Fibroblast of peridontal ligament (primary cell): Measurements from ENCODE around the gene CERK.

Experiments
- DNase-seq: peaks from one replicate; pipeline ENCODE4 v3.0.0-alpha.2; 2010; ENCODE audit errors: extremely low read depth

CERK gene

DNA sequence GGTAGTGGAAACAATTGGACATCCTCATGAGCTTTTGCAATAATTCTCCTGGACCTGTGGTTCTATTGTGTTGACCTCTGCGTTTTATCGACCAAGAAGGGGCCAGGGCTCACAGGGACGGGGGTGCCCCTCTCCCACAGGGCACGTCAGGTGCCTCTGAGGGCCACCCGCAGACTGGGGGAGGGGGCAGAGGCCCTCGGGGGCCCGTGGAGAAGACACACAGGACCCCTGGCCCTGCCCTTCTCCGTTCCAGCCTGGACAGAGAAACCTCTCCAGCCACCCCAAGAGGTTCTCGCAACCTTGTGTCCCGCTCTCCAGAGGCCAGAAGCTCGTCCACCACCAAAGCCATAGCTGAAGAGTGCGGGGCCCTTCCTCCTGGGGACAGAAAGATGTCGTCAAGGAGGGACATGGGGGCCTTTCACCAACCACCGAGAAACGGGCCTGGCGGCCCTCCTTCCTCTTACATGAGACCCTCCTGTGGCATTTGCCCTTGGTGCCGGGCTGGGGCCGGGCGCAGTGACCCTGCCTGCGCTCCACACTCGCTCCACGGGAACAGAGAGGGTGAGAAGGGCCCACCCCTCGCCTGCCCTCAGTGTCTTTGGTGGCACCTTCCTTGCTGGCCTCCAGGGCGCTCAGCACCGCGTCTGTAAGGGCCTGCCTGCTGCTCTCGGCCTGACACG is 60.6 kb downstream of the CERK start:
- DNase-seq, result no peak

DNA sequence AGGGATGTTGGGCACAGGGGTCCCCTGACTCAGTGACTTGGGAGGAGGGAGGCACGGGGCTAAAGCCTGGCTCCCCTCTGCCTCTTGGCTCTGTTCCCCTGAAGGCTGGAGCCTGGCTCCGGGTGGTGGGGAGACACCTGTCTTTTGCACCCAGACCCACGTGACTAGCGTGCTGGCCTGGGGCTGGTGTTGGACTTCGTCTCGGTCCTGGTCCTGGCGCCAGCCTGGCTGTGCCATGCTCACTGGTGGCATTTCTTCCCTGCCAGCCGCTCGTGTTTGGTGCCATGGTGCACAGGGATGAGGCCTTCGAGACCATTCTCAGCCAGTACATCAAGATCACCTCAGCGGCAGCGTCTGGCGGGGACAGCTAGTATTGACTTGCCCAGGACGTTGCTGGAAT is 61.2 kb downstream of the CERK start:
- no peak for DNase-seq

DNA sequence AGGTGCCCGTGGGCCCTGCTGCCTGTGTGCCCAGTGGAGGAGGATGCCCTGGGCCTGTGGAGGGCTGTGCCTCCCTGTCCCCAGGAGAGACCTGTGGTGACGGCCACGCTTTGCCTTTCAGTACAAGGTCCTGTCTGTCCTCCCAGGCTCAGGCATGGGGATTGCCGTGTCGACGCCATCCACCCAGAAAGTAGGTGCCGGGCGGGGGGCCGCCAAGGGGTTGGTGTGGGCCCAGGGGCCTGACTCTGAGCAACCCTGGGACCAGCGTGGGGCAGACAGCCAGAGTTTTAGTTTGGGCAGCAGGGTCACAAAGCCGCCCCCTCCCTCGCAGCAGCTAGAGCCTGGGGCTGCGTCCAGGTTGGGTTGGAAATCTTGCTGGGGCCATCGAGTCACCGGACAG is 61.6 kb downstream of the CERK start:
- DNase-seq, result no peak

DNA sequence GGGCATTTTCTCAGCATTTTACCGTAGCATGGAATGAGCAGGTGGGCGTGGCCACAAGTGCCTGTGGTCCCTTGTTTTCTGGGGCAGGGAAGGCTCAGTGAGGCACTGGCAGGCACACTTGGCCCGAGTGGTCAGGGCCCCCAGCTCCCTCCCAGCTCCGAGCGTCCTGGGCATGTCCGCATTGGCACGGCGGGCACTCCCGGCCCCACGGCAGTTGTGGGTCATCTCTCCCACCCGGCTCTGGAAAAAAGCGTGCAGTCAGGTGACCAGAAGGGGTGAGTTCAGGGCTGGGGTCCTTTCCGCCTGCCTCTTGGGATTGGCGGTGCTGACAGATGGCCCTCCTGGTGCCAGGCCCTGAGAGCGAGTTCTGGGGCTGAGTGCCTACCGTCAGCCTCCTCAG is 62.1 kb downstream of the CERK start:
- DNase-seq, result no peak

DNA sequence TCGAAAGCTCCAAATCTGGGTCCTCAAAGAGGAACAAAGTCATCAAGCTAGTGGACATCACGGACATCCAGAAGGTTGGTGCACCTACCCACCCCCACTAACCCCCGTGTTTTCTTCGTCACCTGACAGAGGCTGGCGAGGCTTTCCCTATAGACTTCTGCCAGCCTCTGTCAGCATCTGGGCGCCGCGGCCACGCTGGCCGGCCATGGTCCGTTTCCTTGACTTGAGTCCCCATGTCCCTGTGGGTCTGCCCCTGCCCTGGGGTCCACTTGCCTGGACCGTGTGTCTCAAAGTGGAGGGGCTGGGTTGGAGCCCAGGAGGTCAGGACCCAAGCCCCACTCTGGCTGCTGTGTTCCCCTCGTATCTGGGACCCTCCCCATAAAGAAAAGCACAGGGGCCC is 62.6 kb downstream of the CERK start:
- no peak for DNase-seq

DNA sequence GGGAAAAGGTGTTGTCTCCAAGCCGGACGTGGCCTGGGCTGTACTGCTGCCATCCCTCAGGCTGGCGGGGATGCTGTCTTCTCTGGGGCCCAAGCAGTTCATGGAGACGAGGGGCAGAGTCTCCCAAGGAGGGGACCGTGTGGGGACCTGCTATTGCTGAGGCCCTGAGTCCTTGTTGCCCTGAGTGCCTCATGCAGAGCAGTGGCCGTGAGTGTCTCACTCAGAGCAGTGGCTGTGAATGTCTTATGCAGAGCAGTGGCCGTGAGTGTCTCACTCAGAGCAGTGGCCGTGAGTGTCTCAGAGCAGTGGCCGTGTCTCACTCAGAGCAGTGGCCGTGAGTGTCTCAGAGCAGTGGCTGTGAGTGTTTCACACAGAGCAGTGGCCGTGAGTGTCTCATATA is 63.1 kb downstream of the CERK start:
- DNase-seq, result no peak

DNA sequence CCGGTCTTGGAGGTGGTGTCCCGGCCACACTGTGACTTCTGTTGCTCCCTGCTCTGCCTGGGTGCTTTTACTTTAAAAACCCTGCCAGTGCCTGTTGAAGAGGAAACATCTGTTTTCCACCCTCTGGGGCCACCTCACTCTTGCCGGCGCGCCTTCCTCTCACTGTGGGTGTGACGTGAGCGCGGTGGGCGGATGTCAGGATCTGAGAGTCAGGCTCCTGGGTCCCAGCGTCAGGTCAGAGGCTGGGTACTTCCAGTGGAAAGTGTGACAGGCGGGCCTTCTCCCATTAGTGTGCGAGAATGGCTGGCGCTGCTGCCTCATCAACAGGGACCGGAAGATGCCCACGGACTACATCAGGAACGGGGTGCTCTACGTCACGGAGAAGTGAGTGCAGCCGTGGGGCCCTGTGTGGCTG is 63.7 kb downstream of the CERK start:
- DNase-seq, result no peak

DNA sequence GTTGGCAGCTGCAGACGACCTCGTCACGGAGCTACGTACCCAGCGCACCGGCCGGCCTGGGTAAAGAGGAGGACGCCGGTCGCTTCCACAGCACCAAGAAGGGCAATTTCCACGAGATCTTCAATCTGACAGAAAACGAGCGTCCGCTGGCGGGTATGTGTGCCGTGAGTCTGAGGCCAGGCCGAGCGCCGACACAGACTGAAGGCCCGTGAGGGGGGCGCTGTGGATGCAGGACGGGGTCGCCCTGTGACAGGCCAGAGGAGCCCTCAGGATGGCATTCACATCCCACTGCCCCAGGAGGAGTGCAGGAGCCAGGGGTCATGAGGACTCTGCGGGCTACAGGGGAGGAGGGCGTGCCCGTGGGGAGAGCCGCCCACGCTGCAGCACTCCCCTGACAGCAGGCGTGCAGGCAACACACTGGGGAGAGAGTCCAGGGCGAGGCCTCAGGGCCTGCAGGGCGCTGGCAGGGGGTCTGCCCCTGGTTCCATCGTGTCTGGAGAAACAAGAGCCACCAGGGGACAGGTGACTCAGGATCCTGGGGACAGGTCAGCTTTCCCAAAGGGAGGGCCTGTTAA is 64.3 kb downstream of the CERK start:
- DNase-seq, result no peak

DNA sequence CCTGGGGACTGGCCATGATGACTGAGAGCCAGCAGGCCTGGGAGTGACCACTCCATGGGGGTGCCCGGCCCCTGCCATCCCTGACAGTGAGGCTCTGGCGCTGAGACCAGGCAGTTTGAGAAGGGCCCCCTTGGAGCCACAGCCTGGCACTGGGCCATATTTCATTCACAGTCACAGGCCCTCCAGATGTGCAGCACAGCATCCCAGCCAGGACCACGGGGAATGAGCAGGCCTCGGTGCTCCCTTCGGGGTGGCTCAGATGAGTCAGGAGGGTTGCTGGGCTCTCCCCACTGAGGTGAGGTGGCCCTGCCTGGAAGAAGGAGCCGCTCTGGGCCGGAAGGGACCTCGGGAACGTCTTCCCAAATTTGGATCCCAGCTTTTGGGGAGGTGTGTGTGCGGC is 64.8 kb downstream of the CERK start:
- no peak for DNase-seq

DNA sequence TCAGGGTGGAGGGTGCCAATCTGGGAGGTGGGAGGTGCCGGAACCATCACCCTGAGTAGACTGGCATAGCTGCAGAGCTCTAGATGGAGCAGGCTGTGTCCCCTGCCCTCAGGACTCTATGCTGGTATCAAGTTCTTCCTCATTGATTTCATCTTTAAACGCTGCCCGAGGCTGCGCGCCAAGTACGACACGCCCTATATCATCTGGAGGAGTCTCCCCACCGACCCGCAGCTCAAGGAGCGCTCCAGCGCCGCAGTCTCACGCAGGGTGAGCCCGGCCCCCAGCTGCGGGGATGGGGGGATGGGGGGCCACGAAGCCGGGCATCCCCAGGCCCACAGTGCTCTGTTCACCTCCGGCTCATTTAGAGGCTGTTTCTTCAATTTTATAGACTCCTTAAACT is 65.3 kb downstream of the CERK start:
- no peak for DNase-seq

DNA sequence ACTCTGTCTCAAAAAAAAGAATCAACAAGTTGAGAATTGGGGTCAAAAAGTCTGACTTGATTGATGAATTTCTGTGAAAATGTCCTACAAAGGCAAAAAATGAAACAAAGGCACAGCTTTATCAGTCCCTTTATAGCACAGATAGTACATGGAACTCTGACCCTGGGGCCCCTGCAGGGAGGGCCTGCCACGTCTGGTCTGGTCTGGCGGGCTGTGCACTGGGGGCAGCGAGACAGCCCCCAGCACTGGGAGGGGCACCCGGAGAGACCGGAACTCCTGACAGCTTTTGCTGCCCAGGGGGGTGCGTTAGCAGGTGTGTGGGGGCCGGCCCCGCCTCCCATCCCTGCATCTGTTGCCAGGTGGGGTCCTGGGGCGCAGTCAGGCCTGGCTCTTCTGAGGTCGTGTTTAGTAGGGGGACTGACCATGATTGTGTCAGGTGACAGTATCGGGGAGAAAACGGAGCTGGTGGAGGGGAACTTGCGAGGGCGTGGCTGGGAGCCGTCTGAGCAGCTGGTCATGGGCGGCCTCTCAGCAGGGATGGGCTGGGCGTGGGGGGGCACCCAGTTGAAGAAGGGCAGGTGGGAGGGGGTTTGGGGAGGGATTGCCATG is 66.1 kb downstream of the CERK start:
- DNase-seq, result no peak

DNA sequence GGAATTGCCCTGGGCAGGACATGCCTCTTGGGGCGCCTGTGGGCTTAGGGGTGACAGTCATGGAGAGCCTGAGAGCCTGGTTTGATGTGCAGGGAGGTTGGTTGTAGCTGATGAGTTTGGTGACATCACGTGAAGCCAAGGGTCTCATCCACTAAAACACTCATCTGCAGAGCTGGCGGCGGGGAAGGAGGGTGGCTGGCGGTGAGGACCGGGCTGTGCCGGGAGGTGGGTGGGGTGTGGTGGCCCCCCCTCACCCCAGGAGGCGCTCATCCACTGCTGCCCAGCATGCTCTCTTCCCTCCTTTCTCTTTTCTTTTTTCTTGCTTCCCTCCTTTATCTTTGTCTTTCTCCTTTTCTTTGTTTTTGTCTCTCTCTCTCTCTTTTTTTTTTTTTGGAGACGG is 68.9 kb downstream of the CERK start:
- no peak for DNase-seq

DNA sequence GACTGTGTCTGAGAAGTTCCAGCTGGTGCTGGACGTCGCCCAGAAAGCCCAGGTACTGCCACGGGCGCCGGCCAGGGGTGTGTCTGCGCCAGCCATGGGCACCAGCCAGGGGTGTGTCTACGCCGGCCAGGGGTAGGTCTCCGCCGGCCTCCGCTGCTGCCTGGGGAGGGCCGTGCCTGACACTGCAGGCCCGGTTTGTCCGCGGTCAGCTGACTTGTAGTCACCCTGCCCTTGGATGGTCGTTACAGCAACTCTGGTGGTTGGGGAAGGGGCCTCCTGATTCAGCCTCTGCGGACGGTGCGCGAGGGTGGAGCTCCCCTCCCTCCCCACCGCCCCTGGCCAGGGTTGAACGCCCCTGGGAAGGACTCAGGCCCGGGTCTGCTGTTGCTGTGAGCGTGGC is 69.9 kb downstream of the CERK start:
- DNase-seq, result no peak

DNA sequence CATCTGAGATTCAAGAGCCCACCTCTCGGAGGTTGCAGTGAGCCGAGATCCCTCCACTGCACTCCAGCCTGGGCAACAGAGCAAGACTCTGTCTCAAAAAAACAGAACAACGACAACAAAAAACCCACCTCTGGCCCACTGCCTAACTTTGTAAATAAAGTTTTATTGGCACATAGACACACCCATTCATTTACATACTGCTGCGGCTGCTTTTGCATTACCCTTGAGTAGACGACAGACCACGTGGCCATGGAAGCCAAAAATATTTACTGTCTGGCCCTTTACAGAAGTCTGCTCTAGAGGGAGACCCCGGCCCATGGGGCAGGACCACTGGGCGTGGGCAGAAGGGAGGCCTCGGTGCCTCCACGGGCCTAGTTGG is 70.8 kb downstream of the CERK start:
- no peak for DNase-seq

DNA sequence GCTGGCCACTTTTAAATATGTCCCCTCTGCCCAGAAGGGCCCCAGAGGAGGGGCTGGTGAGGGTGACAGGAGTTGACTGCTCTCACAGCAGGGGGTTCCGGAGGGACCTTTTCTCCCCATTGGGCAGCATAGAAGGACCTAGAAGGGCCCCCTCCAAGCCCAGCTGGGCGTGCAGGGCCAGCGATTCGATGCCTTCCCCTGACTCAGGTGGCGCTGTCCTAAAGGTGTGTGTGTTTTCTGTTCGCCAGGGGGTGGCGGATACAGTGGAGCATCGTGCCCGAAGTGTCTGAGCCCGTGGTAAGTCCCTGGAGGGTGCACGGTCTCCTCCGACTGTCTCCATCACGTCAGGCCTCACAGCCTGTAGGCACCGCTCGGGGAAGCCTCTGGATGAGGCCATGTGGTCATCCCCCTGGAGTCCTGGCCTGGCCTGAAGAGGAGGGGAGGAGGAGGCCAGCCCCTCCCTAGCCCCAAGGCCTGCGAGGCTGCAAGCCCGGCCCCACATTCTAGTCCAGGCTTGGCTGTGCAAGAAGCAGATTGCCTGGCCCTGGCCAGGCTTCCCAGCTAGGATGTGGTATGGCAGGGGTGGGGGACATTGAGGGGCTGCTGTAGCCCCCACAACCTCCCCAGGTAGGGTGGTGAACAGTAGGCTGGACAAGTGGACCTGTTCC is 71.3 kb downstream of the CERK start:
- no peak for DNase-seq

DNA sequence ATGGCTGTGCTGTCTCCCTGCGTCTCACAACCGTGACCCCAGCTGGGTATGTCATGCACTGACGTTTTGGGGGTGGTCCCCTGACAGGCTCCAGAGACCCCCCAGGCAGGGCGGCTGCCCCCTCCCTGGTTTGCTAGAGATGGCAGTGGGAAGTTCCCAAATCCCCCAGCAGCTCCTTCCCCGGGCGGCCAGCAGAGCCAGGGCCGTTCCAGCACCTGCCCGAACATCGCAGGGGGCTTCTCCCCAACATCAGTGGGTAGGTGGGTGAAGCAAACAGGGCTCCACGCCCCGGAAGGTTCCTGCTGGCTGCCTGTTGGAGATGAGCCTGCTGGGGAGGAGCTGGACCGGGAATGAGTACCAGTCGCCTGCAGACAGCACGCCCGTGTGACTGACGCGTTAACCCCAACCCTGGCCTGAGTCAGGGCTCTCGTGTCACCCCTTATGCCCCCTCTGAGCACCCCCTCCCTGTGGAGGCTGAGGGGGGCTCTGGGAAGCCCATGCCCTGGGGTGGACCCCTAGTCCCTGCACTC is 72.2 kb downstream of the CERK start:
- DNase-seq, result no peak

DNA sequence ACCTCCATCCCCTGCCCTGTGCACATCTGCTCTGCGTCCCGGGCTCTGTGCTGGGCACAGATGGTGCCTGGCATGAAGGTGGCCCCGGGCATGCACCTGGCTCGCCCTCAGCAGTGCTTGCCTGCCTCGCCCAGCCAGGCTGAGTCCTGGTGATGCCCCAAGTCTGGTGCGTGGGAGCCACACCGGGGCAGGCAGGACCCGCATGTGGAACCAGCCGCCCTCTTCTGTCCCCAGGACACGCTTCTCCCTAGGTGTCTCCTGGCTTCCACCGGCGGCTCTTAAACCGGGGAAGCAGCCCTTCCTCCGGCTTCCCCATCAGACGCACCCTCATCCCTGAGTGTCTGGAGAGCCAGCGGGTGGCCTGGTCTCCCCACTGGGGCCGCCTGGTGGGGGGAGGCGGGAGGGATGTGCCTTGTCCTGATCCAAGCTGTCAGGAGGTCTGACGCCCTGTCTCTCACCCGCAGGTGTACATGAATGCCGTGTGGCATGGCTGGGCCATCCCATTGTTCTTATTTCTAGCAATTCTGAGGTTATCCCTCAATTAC is 72.8 kb downstream of the CERK start:
- no peak for DNase-seq

DNA sequence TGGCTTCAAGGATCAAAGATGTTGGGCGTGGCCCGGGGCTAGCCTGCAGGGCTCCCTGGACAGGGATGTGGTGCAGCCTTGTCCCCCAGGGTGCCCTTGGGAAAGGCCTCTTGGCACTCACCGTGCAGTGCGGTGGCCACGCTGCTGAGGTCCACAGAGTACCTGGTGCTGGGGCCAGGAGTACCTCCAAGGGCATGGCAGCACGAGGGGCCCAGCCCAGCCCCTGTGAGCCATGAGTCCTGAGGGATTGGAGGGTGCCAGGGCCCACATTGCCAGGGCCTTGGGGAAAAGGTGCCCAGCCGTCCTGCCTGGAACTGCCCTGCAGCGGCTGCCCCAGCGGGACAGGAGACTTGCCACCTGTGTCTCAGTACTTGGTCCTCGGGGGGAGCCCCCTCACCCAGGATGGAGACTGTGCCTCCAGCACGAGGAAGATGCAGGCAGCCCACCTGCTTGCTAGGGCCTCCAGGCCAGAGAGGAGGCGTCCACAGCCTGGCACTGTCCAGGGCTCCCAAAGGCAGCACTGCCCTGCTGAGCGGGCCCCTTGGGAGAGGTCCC is 73.7 kb downstream of the CERK start:
- no peak for DNase-seq

DNA sequence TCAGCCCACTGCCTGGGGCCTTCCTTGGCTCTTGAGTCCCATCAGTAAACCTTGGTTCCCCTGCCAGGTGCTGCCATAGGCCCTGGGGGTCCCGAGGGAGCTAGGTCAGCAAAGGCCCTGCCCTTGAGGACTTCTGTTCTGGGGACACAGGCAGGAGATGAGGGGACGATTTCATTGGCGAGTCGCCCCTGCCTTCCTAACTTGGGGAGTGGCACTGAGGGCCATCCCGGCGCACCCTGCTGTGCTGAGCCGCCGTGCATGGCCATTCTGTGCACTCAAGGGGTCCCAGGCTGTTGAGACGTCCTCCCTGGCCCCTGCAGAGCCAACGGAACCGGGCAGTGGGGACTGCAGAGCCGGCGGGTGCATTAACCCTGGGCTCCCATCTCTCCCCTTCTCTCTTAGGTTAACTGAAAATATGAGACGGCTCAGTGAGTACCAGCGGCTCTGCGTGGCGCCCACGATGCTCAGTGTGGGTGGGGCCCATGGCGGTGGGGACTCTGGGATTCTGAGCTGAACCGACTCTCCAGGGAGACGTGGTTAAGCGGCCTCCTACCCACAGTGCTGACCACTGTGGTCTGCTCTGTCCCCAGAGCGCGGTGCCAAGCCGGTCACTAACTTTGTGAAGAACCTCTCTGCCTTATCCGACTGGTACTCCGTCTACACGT is 74.5 kb downstream of the CERK start:
- DNase-seq, result no peak

DNA sequence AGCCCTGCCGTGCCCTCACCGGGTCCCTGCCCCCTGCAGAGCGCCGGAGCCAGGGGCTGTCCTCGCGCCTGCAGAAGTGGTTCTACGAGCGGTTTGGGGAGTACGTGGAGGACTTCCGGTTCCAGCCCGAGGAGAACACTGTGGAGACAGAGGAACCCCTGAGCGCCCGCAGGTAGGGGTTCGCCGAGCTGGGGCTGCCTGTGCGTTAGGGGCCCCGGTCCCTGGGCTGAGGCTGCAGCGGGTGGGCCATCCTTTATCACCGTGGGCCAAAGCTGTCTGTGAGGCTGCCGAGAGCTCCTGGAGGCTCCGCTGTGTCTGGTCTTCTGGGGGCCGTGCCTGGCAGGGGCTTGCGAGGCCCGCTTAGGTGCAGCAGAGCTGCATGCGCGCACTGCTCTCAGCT is 75.1 kb downstream of the CERK start:
- no peak for DNase-seq

DNA sequence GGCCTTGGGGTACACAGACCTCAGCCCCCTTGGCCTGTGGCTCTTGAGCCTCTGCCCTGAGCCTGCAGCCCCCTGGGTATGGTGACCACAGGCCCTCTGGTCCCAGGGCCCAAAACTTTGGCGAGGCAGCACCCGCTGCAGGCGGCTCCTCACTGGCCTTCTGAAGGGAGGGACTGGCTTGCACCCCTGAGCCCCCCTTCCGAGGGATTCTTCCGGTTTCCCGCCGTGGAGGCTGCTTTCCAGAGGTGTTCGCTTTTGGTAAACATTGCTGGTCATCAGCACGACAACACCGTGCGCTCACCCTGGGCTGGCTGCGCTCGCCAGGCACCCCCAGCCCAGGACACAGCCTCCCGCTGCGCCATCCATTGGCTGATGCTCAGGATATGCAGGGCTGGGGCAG is 75.8 kb downstream of the CERK start:
- DNase-seq, result no peak
